Measurements from ENCODE around the gene RBBP5.

DNA sequence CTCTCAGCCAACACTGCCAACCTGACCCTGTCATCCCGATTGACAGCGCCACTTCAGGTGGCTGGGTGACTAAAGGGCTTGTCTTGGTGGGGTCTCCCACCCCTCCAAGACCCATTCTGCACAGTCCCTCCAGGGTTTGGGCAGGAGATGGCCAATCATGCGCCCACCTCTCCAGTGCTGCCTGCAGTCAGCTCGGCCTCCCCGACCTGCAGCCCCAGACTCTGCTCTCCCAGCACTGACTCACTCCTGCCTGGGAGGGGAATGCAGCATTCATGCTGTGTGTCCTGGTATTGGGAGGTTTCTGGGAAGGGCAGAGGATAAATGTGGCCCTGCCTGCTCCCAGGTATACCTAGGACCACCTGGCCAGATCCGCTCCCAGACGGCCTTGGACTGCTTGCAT lies 47.3 kb downstream of the RBBP5 start:
- TF ChIP-seq GATA2 (IDR thresholded peaks at IDR 0.05; ENCODE audit: low read depth, low read length) (no peak), GATA3 (IDR thresholded peaks at IDR 0.05; ENCODE audit: low read depth, low read length) (no peak)

All from SH-SY5Y (cell line).